ENCODE data around the gene IRGC. TPM values are rescaled to one million over a fixed set of nuclear protein-coding genes. Genes with fewer than 3 reads are reported as not detected.

The IRGC gene
- total and polyA plus RNA-seq, 7 donors = not detected

- 78 to 91% (median 79%) methylated on average over 2 of the region's 2 CpGs for WGBS, 3 donors
Measured at GRCh38 chr19:43692385-43692784, 23.5 kb upstream of the IRGC start.

GRCh38 chr19:43692877-43693276, 23.0 kb upstream of the IRGC start:
- no peak for TF ChIP-seq CTCF (IDR thresholded peaks at IDR 0.05)
- ATAC-seq (no peak), DNase-seq (no peak)
- H3K36me3 ChIP-seq (ENCODE audit: insufficient read depth in 1 of 2, low read depth in 1 of 2) = no peaks in the 10 kb centered on the region
- intact Hi-C loops (cut with DNase I) = no loop called here
- H3K4me3 ChIP-seq = no peak overlapping the region
- no peak overlapping the region for H3K27ac ChIP-seq
- peaks cover 20% of the 10 kb centered on the region for H3K9me3 ChIP-seq
- peaks cover 0 to 2% (median 2%) of the 10 kb centered on the region in 3 donors for H3K27me3 ChIP-seq (ENCODE audit: insufficient read depth in 3 of 3, low read length in 2 of 3)
- WGBS, 3 donors = 74 to 80% (median 80%) methylated on average over 4 of the region's 4 CpGs
- H3K4me1 ChIP-seq = no peaks in the 10 kb centered on the region

More at GRCh38 chr19:43692385-43692784, 23.5 kb upstream of the IRGC start:
- no peak for TF ChIP-seq CTCF (IDR thresholded peaks at IDR 0.05)
- no peak for ATAC-seq
- Histone ChIP-seq H3K36me3 (ENCODE audit: insufficient read depth in 1 of 2, low read depth in 1 of 2) (no peaks in the 10 kb centered on the region), H3K27me3 (ENCODE audit: insufficient read depth in 3 of 3, low read length in 2 of 3) (peaks cover 0 to 2% (median 0%) of the 10 kb centered on the region in 3 donors), H3K9me3 (peaks cover 20% of the 10 kb centered on the region), H3K4me3 (no peak overlapping the region), H3K4me1 (no peaks in the 10 kb centered on the region), H3K27ac (no peak overlapping the region)
- DNase-seq = no peak
- intact Hi-C loops (cut with DNase I) = no loop called here

GRCh38 chr19:43694553-43694952, 21.3 kb upstream of the IRGC start:
- 78 to 85% (median 82%) methylated on average over 5 of the region's 5 CpGs for WGBS, 3 donors

GRCh38 chr19:43695985-43696704, 19.7 kb upstream of the IRGC start:
- peaks cover 12% of the 10 kb centered on the region for H3K9me3 ChIP-seq
- intact Hi-C loops (cut with DNase I) = no loop called here
- no peaks in the 10 kb centered on the region for H3K36me3 ChIP-seq (ENCODE audit: insufficient read depth in 1 of 2, low read depth in 1 of 2)
- TF ChIP-seq CTCF (IDR thresholded peaks at IDR 0.05) = no peak
- DNase-seq (no peak), ATAC-seq (no peak)
- no peak overlapping the region for H3K27ac ChIP-seq
- H3K4me3 ChIP-seq = no peak overlapping the region
- no peaks in the 10 kb centered on the region for H3K4me1 ChIP-seq
- peaks cover 0 to 20% (median 8%) of the 10 kb centered on the region in 3 donors for H3K27me3 ChIP-seq (ENCODE audit: insufficient read depth in 3 of 3, low read length in 2 of 3)
- WGBS, 3 donors = 81 to 83% (median 82%) methylated on average over 6 of the region's 6 CpGs

More at GRCh38 chr19:43694553-43694952, 21.3 kb upstream of the IRGC start:
- DNase-seq = no peak
- TF ChIP-seq CTCF (IDR thresholded peaks at IDR 0.05) = no peak
- no peak for ATAC-seq
- H3K4me1 ChIP-seq = no peaks in the 10 kb centered on the region
- no peak overlapping the region for H3K27ac ChIP-seq
- H3K9me3 ChIP-seq = peaks cover 20% of the 10 kb centered on the region
- intact Hi-C loops (cut with DNase I) = no loop called here
- H3K36me3 ChIP-seq (ENCODE audit: insufficient read depth in 1 of 2, low read depth in 1 of 2) = no peaks in the 10 kb centered on the region
- H3K27me3 ChIP-seq (ENCODE audit: insufficient read depth in 3 of 3, low read length in 2 of 3) = peaks cover 0 to 17% (median 4%) of the 10 kb centered on the region in 3 donors
- no peak overlapping the region for H3K4me3 ChIP-seq
